A549 treated with DMSO at 1 μM for 4 hours (cell line): ENCODE data around the gene NDUFA5. TPM values are rescaled to one million over a fixed set of nuclear protein-coding genes. Genes with fewer than 3 reads are reported as not detected.

ENCODE experiments used
- total RNA-seq: library from RNA; stranded (reverse); fragments of 200-300 nt; extraction: Qiagen RNA extraction; gene quantifications from 5 replicates; pipeline ENCODE4 v1.2.3, GENCODE V29; 2022; ENCODE audit warnings: low read depth

The NDUFA5 gene
- 30.1 to 42.6 TPM (median 34.8 TPM) in 5 replicates for total RNA-seq

GRCh38 chr7:123557398-123558288, at the start of gene NDUFA5:
TSS of gene NDUFA5 (minus strand) at chr7:123557818. CDS start at chr7:123557795, 23 bp downstream.

GRCh38 chr7:123601530-123601929, 43.9 kb upstream of the NDUFA5 start, which contains the start of gene ASB15:
TSS of gene ASB15 (plus strand) at chr7:123601821. CDS start at chr7:123614503, 12,682 bp downstream.

GRCh38 chr7:123534383-123535260, 23.0 kb downstream of the NDUFA5 start, which contains the start of gene IQUB:
TSS of gene IQUB (minus strand) at chr7:123534595. CDS start at chr7:123512340, 22,255 bp downstream.

Other genes starting within 250 kb of the NDUFA5 start
- 0.07 to 0.13 TPM (median 0.07 TPM) in 3 of 5 replicates, not detected in the others for gene IQUB, start 23.2 kb downstream of the NDUFA5 start, total RNA-seq
- not detected in 5 replicates for gene ASB15, start 44.0 kb upstream of the NDUFA5 start, total RNA-seq
- gene LMOD2, start 98.0 kb upstream of the NDUFA5 start, total RNA-seq: not detected in 5 replicates
- gene WASL, start 191.2 kb upstream of the NDUFA5 start, total RNA-seq: 21.2 to 27.6 TPM (median 25.3 TPM) in 5 replicates